Vagina (tissue), 2 donors: ENCODE results near the gene NUBP2. TPM values are rescaled to one million over a fixed set of nuclear protein-coding genes. Genes with fewer than 3 reads are reported as not detected.

Experiments used
- DNase-seq, 2 donors: peaks; one replicate each; pipeline ENCODE4 v3.0.0-alpha.2; 2017; ENCODE audit errors: extremely low spot score in 2 of 2
- H3K27ac ChIP-seq: fragments of 200-600 bp; sonication (generic); one replicate; pipeline ENCODE4 v1.5.1; 2019
- H3K27me3 ChIP-seq: fragments of 200-600 bp; sonication (generic); one replicate; pipeline ENCODE4 v1.5.1; 2019
- H3K36me3 ChIP-seq, 2 donors: fragments of 200-600 bp; sonication (generic); one replicate each; pipeline ENCODE4 v1.5.1; 2017 to 2019
- H3K4me1 ChIP-seq: fragments of 200-600 bp; sonication (generic); one replicate; pipeline ENCODE4 v1.5.1; 2019
- H3K4me3 ChIP-seq, 2 donors: fragments of 200-600 bp; sonication (generic); 1 replicate in 1 of 2; 2 replicates in 1 of 2; pipeline ENCODE4 v1.5.1; 2016 to 2019
- H3K9me3 ChIP-seq: fragments of 200-600 bp; sonication (generic); one replicate; pipeline ENCODE4 v1.5.1; 2019
- CTCF ChIP-seq, 3 experiments: fragments of 450-650 bp in 2 of 3; fragments of 200-600 bp in 1 of 3; sonication (generic) in 1 of 3; IDR thresholded peaks; one replicate each; pipeline ENCODE4 v1.5.1; 2017 to 2019; ENCODE audit warnings: antibody characterized with exemption in 3 of 3, mild to moderate bottlenecking in 2 of 3, moderate library complexity in 2 of 3
- POLR2A ChIP-seq, 2 donors: fragments of 450-650 bp; IDR thresholded peaks; one replicate each; pipeline ENCODE4 v1.6.1; 2017; ENCODE audit warnings: antibody characterized with exemption in 2 of 2, mild to moderate bottlenecking in 2 of 2, moderate library complexity in 2 of 2
- POLR2AphosphoS5 ChIP-seq, 2 donors: sonication (generic); formaldehyde crosslinking; IDR thresholded peaks; one replicate each; pipeline ENCODE4 v1.9.0; 2017; ENCODE audit warnings: antibody characterized with exemption in 2 of 2, mild to moderate bottlenecking in 2 of 2, low read depth in 1 of 2; ENCODE audit not compliant: insufficient read depth in 1 of 2
- intact Hi-C: fragments of 100-400 bp; cut with DNase I; formaldehyde crosslinking; loops from one replicate; pipeline ENCODE4 v1.15.1; 2023
- total RNA-seq: library from RNA; depleted of rRNA; stranded (reverse); fragments of >200 nt; gene quantifications from one replicate; pipeline ENCODE4 v1.2.3, GENCODE V29; 2016

Gene NUBP2
- total RNA-seq, 1 donor from 2014 or later = 40.8 TPM

GRCh38 chr16:1818204-1818872 lies 35.6 kb downstream of the NUBP2 start:
- peaks cover 0 to 58% of the 10 kb centered on the region in 2 donors for H3K36me3 ChIP-seq

GRCh38 chr16:1818873-1819525 lies 36.2 kb downstream of the NUBP2 start:
- Histone ChIP-seq H3K4me1 (no peaks in the 10 kb centered on the region), H3K27ac (no peak overlapping the region), H3K4me3 (no peak overlapping the region), H3K27me3 (no peaks in the 10 kb centered on the region), H3K36me3 (peaks cover 0 to 52% of the 10 kb centered on the region in 2 donors), H3K9me3 (no peaks in the 10 kb centered on the region)
- intact Hi-C loops = no loop called here
- no peak for DNase-seq
- TF ChIP-seq POLR2AphosphoS5 (IDR thresholded peaks at IDR 0.05; ENCODE audit: insufficient read depth in 1 of 2, low read depth in 1 of 2) (no peak), CTCF (IDR thresholded peaks at IDR 0.05) (no peak), POLR2A (IDR thresholded peaks at IDR 0.05) (no peak)

More at GRCh38 chr16:1818204-1818872, 35.6 kb downstream of the NUBP2 start:
- H3K27ac ChIP-seq = no peak overlapping the region
- H3K4me3 ChIP-seq = no peak overlapping the region
- DNase-seq = no peak
- no peaks in the 10 kb centered on the region for H3K4me1 ChIP-seq
- intact Hi-C loops = no loop called here
- no peak for TF ChIP-seq CTCF (IDR thresholded peaks at IDR 0.05)
- no peak for TF ChIP-seq POLR2A (IDR thresholded peaks at IDR 0.05)
- TF ChIP-seq POLR2AphosphoS5 (IDR thresholded peaks at IDR 0.05; ENCODE audit: insufficient read depth in 1 of 2, low read depth in 1 of 2) = no peak
- H3K27me3 ChIP-seq = no peaks in the 10 kb centered on the region
- no peaks in the 10 kb centered on the region for H3K9me3 ChIP-seq

GRCh38 chr16:1819611-1820010 lies 36.9 kb downstream of the NUBP2 start:
- Histone ChIP-seq H3K27ac (no peak overlapping the region), H3K36me3 (peaks cover 0 to 52% of the 10 kb centered on the region in 2 donors), H3K4me1 (peaks cover 6% of the 10 kb centered on the region), H3K4me3 (no peak overlapping the region), H3K27me3 (no peaks in the 10 kb centered on the region), H3K9me3 (no peaks in the 10 kb centered on the region)
- no peak for TF ChIP-seq POLR2AphosphoS5 (IDR thresholded peaks at IDR 0.05; ENCODE audit: insufficient read depth in 1 of 2, low read depth in 1 of 2)
- no peak for TF ChIP-seq POLR2A (IDR thresholded peaks at IDR 0.05)
- no peak for TF ChIP-seq CTCF (IDR thresholded peaks at IDR 0.05)
- DNase-seq = no peak
- intact Hi-C loops = no loop called here

- Histone ChIP-seq H3K36me3 (peaks cover 0 to 51% of the 10 kb centered on the region in 2 donors), H3K9me3 (no peaks in the 10 kb centered on the region), H3K4me3 (no peak overlapping the region), H3K27ac (no peak overlapping the region), H3K4me1 (peaks cover 11% of the 10 kb centered on the region), H3K27me3 (no peaks in the 10 kb centered on the region)
- intact Hi-C loops = no loop called here
- DNase-seq = no peak
- TF ChIP-seq POLR2A (IDR thresholded peaks at IDR 0.05) (no peak), CTCF (IDR thresholded peaks at IDR 0.05) (no peak), POLR2AphosphoS5 (IDR thresholded peaks at IDR 0.05; ENCODE audit: insufficient read depth in 1 of 2, low read depth in 1 of 2) (no peak)
Observed at GRCh38 chr16:1820096-1820945, 37.6 kb downstream of the NUBP2 start.
